Activated gamma-delta T cell treated with anti-CD3 and anti-CD28 coated beads, Interleukin-2, amount 50 U/mL, for 16 hours (primary cell): ENCODE data around the gene SSRP1.
"Not testable (repeated sequence)": the region's sequence is repeated elsewhere in the genome, so short reads cannot be mapped to it uniquely, and the experiment has no call there.

Source experiments
- DNase-seq: peaks from one replicate; pipeline ENCODE4 v3.0.0-alpha.2; 2020; ENCODE audit warnings: low read depth

Gene SSRP1, protein sequence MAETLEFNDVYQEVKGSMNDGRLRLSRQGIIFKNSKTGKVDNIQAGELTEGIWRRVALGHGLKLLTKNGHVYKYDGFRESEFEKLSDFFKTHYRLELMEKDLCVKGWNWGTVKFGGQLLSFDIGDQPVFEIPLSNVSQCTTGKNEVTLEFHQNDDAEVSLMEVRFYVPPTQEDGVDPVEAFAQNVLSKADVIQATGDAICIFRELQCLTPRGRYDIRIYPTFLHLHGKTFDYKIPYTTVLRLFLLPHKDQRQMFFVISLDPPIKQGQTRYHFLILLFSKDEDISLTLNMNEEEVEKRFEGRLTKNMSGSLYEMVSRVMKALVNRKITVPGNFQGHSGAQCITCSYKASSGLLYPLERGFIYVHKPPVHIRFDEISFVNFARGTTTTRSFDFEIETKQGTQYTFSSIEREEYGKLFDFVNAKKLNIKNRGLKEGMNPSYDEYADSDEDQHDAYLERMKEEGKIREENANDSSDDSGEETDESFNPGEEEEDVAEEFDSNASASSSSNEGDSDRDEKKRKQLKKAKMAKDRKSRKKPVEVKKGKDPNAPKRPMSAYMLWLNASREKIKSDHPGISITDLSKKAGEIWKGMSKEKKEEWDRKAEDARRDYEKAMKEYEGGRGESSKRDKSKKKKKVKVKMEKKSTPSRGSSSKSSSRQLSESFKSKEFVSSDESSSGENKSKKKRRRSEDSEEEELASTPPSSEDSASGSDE

DNA sequence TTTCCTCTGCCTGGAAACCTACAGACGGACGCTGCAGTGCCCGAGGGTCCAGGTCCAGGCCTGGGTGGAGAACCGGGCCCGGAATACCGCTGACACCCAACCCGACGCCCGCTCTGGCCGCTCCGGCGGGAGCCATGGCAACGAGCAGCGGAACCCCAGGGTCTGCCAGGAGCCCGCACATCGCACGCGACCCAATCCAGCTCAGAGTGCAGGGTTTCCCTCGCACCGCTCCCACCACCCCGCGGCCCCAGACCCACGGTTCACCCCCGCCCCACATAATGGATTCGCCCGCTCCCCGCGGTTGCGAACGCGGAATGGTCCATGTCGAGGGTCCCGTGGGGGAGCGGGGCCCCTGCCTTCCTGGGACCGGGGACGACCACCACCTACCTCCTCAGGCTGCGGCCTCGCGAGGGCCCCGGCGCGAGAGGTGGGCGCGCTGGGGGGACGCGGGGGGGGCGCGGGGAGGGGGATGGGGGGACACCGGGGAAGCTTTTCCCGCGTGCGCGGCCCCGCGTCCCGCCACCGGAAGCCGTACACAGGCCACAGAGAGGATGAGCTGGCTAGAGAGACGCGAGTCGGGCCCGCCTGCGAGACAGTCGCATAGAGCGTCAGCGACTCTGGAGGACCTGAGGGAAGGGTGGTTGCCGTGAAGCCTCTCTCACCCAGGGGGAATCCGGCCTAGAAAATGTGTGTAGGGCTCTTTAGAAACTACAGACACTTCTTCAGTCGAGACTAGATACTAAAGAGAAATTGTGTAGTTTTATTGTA, at the start of gene SSRP1:
SSRP1 (minus strand) TSS at position 550 of the 768 bp plus-strand sequence. CDS start 771 bp downstream, outside the sequence.
- peak; percentile 76 for DNase-seq

DNA sequence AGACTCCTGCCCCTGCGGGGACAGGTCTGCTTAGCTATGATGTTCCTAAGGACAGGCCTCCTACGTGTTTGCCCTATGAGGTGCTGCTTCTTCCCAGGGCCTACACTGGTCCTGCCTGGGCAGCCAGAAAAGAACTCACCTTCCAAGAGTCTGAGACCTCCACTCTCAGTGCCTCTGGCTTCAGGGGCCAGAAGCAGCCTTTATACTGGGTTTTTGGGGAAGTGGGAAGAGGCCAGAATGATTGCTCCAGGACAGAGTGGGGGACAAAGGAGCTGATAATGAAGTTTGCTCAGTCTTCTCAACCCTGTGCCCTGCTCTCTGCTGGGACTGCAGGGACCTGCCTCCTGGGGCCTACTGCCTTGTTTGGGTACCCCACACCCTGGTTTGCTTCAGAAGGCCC, 45.3 kb upstream of the SSRP1 start, which contains the start of gene PRG3:
PRG3 (minus strand) TSS at position 176 of the 400 bp plus-strand sequence. CDS start 442 bp downstream, outside the sequence.
- DNase-seq, result no peak

DNA sequence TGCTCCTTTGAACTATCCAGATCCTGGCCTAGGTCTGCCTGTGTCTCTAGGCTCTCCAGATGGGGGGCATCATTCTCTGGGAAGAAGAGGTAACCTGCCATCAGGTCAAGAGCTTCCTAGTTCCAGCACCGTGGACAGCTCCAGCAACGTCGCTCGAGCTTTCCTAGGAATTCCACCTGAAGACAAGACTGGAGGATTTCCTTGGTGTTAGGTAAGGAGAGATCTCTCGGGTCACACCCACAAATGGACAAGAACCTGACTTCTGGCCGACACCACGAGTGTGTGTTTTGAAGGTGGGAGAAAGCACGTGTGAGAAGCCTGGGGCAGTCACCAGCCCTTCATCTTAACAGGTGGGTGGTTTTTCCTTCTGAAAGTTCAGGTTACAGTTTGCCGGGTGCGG, 44.0 kb upstream of the SSRP1 start:
- no peak for DNase-seq

DNA sequence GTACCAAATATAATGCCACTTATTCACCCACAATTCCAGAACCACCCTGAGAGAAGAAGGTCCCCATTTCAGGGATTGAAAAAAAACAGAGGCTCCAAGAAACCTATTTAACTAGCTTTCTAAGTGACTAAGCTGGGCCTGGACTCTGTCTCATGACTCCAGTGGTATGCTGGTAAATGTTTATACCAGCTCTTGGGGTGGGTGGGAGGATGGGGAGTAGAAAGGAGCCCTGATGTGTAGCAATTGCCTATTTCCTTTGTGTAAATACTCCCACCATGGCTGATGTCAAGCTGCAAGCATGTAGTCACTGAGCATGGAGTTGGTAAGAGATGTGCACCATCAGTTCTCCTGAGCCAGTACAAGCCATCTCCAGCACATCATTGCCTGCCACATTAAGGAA, 42.5 kb upstream of the SSRP1 start:
- no peak for DNase-seq

DNA sequence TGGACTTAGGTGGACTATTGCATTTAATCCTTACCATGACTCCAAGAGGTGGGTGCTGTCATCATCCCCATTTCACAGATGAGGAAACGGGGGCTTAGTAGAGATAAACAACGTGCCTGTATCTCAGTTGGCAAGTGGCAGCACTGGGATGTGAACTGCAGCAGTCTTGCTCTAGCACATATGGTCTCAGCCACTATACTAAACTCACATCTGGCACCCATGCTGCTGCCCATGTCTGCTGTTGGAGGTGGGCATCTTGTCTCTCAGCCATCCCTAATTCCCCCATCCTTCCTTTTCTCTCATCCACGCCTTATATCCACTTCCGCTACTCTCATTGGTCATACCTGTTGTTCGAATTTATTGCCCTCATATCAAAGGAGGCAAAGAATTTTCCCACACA, 41.4 kb upstream of the SSRP1 start:
- no peak for DNase-seq

DNA sequence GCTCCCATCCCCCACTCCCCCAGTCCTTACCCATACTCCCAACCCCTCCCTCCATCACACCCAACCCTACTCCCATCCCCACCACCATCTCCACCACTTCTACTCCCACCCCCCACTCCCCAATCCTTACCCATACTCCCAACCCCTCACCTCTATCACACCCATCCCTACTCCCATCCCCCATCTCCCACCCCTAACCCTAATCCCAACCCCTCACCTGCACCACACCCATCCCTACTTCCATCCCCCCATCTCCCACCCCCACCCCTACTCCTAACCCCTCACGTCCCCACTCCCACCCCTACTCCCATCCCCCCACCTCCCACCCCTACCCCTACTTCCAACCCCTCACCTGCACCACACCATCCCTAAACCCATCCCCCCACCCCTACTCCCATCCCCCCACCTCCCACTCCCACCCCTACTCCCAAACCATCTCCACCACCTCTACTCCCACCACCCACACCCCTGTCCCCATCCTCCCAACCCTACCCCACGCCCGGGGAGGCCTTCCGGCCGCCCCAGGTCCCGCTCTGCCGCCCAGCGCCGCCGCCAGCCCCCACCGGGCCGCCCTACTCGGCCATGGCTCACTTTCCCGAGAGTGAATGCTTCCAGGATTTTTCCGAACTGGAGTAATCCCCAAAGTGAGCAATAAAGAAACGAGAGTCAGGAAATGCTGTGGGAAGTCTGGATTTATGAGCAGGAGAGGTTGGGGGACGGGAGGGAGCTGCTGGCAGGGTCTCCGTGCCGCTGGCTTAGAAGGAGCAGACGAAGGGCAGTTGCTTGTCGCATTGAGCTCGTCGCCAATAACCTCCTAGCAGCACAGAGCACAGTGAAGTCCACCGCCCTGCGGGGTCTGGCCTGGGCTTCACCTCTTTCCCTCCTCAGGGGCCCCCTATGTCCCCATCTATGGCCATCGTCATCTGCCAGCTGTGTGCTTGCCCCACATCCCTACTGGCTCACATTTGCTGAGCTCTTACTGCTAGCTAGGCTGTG, 40.7 kb upstream of the SSRP1 start:
- no peak for DNase-seq

DNA sequence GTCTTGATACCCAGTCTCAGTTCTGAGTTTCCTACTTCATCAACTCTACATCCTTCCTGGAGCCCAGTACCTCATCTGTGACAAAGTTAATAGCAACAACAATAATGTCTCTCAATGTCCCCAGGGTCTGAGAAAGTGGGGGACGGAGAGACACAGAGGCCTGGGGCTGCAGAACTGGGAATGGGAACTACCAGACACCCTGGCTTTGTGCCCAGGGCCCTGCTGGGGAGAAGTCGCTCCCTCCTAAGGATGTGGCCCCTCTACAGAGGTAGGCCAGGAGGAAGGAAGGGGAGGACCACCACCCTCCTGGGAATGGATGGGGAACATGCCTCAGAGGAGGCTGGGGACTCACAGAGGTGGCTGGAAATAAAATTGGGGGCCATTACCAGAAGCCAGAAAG, 39.8 kb upstream of the SSRP1 start:
- DNase-seq, result no peak

DNA sequence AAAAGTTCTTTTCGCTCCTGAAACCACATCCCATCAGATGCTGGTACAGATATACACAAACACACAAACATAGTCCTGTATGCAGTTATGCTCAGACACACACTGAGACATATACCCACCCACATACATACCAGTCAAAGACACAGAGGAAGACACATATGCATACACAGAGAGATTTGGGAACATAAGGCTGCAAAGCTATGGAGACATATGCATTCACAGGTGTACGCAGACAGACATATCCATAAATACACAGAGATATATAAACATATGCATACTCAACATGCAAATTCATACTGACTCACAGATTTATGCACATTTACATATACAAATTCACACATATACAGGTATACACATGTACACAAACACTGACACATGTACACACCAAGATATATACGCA, 39.3 kb upstream of the SSRP1 start:
- DNase-seq, result no peak

DNA sequence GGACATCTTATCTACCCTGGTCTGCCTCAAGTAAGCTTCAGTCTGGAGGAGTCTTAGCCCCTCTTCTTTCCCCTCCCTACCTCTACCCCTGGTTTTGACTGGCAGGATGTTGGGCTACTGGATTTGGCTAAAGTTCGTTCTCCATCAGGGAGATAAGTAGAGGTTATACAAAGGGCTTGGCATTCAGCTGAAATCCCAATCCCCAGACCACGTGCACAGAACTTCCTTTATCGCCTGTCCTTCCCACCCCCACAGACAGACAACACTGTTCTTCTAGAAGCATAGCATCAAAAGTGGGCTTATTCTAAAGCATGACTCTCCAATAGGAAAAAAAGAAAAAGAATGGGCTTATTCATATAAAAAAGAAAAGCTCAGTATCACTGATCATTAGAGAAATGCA, 37.5 kb upstream of the SSRP1 start:
- no peak for DNase-seq

DNA sequence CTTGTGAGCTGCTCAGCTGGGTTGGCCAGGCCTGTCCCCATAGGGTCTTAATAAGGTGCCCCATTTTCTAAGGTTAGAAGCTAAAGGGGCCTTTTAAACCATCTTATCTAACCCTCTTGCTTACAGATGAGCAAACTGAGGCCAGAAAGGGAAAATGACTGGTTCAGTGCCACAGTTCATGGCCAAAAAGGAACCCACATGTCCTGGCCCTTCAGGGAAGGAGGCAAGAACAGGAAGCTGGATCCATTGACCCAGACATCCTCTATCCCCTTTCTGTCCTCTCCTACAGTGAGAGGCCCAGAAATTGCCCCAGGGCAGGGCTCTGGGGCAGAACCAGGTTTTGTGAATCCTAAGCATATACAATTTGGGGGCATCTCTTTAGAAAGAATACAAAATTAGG, 35.2 kb upstream of the SSRP1 start:
- DNase-seq, result no peak

DNA sequence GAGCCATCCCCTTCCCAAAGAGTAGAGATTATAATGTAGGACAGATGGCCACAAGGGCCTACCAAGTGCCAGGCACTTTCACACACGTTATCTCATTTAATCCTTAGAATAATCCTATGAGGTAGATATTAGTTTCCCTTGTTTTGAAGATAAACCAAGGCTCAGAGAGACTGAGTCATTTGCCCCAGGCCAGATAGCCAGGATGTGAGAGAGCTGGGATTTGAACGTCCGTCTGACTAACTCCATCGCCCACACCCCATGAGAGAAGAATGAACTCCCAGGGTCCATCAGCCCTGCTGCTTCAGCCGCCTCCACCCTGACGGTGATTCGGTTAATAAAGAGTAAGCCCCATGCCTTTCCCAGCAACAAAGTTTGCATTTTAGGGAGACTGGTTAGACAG, 34.6 kb upstream of the SSRP1 start:
- DNase-seq, result no peak

DNA sequence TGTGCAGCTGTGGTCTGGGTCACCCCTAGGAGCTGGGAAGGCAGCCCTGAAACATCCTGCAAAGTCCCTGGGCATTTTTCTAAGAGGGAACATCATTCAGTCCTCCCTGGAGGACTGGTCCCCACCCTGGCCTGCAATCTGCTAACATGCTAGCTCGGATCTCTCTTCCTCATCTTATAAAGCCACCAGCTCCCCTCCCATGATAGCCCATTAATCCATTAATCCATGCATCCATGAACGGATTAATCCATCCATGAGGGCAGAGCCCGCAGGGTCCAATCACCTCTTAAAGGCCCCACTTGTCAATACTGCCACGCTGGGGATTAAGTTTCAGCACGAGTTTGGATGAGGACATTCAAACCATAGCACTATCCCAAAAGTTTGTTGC, 33.1 kb upstream of the SSRP1 start:
- no peak for DNase-seq

DNA sequence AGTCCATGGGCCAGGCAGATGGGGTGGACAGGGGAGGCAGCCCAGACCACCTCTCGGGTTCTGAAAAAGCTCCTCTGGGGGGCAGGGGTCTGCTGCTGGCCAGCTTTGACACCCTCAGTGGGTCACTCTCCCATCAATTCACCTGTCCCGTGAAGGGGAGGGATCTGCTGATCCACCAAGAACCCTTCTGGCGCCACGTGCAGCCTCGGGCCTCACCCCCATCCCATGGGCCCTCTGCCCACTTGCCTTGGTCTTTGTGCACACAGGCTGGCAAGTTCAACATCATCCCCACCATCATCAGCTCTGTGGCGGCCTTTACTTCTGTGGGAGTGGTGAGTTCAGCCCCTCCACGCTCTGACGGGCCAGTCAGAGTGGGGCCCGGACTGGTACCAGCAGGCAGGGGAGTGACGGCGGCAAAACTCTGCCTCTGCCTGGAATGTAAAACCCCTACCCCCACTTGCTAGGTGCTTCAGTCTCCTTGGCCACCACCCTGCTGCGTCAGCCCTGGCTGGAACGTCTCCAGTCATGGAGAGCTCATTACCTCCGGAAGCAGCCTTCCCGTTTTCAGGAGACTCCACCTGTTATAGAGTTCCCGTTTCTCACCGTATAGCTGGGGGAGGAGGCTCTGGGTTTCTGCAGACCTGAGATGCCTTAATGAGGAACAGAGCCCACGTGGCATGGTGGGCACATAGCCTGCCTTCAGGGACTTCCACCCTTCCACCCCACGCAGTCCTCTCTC, 32.6 kb upstream of the SSRP1 start:
- no peak for DNase-seq

DNA sequence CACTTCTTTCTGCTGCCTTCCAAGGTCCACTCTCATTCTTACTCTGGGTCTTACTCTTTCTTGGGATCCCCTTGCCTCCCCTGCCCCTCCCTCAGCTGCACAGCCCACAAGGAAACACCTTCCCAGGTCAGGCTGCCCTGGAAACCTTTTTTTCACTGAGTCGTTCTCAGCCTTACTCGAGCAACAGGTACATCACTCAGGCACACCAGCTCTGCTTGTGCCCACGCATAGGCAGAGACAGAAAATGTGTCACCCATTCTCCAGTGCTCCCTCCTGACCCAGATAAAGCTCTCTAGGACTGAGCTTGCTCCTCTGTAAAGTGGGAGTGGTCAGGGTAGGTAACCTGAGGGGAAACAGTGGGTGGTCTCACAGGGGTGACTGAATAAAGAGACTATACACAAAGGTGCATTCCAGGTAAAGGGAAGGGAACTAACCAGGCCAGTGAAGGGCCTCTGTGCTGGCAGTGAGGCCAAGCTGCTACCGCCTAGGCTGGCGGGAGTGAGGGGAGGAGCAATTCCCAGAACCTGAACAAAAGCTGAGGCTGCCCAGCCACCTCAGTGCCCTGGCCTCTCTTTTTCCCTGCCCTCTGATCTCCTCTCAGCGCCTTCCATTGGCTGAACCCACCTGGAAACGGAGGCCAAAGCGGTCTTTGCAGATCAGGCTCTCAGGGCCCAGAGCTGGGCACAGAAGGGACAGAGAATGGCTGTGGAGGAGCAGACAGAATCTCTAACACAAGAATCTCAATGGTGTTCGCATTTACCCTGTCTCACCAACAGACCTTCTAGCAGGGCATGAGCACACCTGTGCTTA, 29.4 kb upstream of the SSRP1 start:
- DNase-seq, result no peak

DNA sequence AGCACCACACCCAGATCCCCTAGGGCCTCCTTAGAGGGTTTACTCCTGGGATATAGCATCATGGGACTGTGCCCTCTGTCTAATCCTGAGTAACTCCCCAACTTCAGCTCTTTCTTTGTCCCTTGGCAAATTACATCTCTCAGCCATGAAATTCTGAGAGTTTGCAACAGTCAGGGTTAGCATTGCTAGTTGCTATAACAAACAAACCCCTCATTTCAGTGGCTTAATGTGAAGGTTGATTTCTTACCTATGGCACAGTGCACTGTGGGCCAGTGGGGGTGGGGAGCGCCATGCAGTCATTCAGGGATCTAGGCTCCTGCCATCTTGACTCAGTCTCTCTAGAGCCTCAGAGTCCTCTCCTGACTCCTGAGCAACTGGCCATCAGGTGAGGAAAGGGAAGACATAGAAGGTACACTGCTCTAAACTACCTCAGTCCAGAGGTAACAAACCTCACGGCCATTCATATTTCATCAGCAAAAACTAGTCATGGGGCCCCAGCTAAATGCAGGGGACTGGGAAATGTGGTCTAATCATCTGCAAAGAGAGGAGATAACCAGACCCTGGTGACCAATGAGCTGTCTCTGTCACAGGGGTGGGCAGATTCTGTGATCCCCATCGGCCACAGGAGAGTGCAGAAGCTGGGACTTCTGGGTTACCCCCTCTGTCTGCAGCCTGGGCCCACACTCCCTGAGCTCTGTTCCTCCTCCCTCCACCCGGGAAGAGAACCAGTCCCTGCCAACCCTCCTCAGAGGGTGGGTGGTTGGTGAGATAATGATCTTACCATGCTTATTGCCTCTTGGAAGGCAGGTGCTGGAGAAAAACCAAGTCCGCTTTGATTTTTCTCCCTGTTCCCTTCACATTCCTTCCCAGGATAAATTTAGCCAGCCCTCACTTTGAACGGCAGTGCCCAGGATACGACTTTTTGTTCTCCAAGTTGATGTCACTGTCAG, 27.7 kb upstream of the SSRP1 start:
- no peak for DNase-seq

DNA sequence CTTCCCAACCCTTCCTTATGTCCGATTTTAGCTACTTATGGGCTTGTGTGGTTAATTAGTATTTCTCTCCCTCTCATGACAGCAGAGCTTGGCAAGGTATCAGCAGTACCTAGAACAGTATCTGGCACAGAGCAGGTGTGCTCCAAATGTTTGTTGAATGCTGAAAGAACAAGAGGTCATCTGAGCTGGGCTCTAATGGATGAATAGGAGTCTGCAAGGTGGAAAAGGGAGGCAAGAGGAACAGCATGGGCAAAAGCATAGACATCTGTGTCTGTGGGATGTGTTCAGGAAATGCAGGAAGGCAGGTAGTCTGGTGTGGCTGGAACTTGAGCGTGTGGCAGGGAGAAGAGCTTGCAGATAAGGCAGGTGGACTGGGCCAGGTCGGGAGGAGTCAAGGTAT, 26.2 kb upstream of the SSRP1 start:
- DNase-seq, result no peak

DNA sequence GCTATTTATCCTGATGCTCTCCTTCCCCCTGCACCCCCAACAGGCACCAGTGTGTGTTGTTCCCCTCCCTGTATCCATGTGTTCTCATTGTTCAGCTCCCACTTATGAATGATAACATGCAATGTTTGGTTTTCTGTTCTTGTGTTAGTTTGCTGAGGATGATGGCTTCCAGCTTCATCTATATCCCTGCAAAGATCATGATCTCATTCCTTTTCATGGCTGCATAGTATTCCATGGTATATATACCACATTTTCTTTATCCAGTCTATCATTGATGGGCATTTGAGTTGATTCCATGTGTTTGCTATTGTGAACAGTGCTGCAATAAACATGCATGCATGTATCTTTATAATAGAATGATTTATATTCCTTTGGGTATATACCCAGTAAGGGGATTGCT, 25.7 kb upstream of the SSRP1 start:
- DNase-seq, result not testable (repeated sequence)

DNA sequence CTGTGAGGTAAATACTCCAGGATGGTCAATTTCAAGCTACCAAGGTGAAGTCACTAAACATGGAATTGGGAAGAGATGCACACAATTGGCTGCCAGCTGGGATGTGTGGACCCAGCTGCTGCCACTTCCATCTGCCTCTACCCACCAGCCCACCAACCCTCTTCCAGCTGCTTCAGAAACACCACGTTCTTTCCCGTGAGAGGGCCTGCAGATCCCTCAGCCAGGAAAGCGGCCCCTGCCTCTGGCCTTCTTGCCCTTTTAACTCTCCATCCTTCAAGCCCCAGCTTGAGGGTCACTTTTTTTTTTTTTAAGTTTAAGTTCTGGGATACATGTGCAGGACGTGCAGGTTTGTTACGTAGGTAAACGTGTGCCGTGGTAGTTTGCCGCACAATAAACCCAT, 25.3 kb upstream of the SSRP1 start:
- DNase-seq, result no peak
